GM21529 (cell line): ENCODE measurements around the gene PROS1.
"Not testable (repeated sequence)": the region's sequence is repeated elsewhere in the genome, so short reads cannot be mapped to it uniquely, and the experiment has no call there.

Source experiments
- ATAC-seq: cut with Tn5 transposase; IDR thresholded peaks from one replicate; pipeline ENCODE4 v1.9.1; 2021; ENCODE audit not compliant: unreplicated experiment

Gene PROS1

DNA sequence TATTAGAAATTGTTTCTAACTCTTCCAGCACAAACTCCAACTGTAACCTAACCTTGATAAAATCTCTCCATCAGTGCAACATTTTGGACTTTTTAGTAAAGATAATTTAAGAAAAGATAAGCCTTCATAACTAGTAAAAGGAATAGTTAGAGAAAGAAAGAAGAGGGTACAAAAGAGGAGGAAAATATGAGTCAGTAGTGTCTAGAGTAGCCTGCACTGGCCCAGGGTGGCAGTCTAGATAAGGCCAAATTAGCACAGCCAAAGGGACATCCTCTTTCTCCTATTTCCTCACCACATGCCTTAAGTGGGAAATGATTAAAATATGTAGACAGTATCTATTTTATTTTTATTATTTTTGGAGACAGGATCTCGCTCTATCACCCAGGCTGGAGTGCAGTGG is 3.7 kb downstream of the PROS1 start:
- no peak for ATAC-seq

DNA sequence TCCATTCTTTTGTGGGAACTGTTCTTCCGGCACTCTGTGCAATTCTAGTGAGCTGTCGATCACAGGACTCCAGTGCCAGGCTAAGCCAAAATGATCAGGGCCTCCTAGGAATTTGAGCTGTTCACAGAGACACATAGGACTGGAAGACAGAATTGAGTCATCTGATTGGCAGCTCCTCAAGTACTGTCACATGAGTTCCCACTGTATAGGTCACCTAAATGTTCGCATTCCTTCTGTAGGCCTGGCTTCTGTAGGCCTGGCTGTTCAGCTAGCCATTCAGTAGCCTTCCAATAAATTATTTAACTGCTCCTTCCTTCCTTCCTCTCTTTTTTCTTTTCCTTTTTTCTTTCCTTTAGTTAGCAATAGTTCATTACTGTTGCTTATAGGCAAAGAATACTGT is 4.3 kb downstream of the PROS1 start:
- ATAC-seq = no peak

DNA sequence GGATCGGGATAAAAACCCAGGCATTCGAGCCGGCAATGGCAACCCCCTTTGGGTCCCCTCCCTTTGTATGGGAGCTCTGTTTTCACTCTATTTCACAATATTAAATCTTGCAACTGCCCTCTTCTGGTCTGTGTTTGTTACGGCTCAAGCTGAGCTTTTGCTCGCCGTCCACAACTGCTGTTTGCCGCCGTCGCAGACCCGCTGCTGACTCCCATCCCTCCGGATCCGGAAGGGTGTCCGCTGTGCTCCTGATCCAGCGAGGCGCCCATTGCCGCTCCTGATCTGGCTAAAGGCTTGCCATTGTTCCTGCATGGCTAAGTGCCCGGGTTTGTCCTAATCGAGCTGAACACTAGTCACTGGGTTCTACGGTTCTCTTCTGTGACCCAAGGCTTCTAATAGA is 8.6 kb downstream of the PROS1 start:
- not testable (repeated sequence) for ATAC-seq

- no peak for ATAC-seq
These were observed 10.9 kb downstream of the PROS1 start for GRCh38 chr3:93962798-93963197.

GRCh38 chr3:93961489-93961888 is 12.2 kb downstream of the PROS1 start:
- ATAC-seq = no peak

- ATAC-seq = no peak
These were observed 12.7 kb downstream of the PROS1 start for GRCh38 chr3:93961026-93961425.

DNA sequence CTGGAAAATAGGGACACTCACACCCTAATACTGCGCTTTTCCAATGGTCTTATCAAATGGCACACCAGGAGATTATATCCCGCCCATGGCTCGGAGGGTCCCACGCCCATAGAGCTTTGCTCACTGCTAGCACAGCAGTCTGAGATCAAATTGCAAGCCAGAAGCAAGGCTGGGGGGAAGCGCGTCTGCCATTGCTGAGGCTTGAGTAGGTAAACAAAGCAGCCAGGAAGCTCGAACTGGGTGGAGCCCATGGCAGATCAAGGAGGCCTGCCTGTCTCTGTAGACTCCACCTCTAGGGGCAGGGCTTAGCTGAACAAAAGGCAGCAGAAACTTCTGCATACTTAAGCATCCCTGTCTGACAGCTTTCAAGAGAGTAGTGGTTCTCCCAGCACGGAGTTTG is 23.7 kb downstream of the PROS1 start:
- not testable (repeated sequence) for ATAC-seq

- not testable (repeated sequence) for ATAC-seq
These were observed 36.2 kb downstream of the PROS1 start for GRCh38 chr3:93937485-93937884.

DNA sequence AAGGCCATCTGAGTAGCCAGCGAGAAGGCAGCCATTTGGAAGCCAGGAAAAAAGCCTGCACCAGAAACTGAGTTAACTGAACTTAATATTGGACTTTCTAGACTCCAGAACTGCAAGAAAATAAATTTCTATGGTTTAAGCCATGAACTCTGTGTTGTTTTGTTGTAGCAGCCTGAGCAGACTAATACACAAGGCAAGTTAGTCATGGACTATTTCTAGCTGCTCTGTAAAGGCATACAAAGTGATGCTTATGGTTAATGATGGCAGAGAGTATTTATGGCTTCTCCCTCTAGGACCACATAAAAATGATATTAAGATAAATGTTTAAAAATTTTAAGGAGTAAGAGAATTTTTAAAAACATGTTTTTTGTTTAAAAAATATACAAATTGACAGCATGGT is 37.1 kb downstream of the PROS1 start:
- no peak for ATAC-seq

GRCh38 chr3:93934366-93935046 is 39.2 kb downstream of the PROS1 start:
- ATAC-seq = no peak

DNA sequence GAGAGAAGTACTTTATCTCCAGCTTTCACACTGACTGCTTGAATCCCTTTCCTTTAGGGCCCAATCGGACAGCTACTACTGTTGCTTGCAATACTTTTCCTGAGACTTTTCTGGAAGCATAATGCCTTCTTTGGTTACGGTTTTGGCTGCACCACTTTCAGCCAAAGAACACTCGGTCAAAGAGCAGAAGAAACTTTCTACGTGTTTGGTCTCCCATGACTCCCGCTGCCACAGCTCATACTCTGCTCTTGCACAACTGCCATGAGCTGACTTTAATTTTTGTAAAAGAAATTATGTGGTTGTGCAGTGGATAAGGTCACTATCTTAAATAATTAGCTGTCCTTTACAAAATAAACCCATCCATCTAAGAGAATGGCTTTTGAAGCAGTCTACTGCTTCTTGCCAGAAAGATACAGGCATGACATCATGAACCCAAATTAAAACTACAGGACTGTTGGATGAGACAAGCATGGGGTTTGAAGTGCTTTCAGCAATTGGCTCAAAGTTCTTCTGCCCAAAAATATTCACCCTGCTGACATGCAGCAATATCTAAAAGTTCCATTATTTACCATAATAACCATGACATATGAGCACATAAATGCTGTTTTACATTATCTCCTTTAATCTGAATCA is 42.0 kb downstream of the PROS1 start:
- no peak for ATAC-seq

DNA sequence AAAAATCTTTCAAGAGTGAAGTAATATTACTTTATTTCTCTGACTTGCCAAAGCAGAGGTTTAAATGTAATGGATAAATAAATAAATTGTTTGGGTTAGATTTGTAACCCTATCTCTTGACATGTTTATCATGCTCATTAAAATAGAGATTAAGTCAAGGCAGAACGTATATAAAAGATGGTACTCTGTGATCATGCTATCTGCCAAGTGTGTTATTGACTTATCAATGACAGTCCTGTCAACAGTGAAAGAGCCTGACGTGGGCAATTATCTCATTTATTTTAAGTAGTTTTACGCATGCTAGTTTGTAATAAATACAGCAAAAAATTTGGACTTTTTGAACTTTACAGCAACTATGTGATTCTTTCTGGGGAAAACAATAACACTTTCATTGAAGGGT is 43.7 kb downstream of the PROS1 start:
- no peak for ATAC-seq

DNA sequence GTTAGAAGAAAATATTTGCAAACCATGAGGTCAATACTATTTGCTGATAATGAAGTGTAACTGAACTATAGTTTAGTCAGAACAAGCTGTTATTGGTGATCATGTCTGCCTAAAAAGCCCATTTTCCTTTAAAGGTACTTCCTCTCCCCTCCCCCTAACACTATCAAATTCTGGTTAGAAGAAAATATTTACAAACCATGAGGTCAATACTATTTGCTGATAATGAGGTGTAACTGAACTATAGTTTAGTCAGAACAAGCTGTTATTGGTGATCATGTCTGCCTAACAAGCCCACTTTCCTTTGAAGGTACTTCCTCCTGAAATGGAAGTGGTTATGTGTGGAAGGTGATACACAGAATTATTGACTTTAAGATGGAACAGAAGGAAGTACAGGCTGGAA is 46.9 kb downstream of the PROS1 start:
- ATAC-seq = no peak

GRCh38 chr3:93924491-93924890 is 49.2 kb downstream of the PROS1 start:
- no peak for ATAC-seq

- no peak for ATAC-seq
These were observed 50.7 kb downstream of the PROS1 start for GRCh38 chr3:93923006-93923405.

- ATAC-seq = not testable (repeated sequence)
These were observed 56.1 kb downstream of the PROS1 start for GRCh38 chr3:93917546-93918029.

GRCh38 chr3:93913623-93914022 is 60.1 kb downstream of the PROS1 start:
- not testable (repeated sequence) for ATAC-seq

- ATAC-seq = no peak
These were observed 62.5 kb downstream of the PROS1 start for GRCh38 chr3:93911206-93911605.

DNA sequence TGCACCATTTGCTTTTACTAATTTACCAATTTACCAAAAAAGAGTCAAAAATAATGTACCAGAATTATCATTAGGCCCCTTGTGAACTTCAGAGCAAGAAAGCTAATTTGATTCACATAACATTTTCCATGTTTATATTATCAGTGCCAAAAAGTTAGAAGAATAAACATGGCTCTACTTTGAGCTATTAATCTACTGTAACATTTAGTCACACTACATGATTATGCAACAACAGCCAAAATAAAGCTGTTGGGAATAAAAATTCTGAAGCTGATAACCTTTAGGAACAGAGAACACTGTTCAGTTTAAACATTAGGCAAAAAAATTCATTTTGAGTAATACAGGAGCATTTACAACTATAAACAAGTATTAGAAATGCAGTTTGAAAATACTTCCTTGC is 63.6 kb downstream of the PROS1 start:
- no peak for ATAC-seq

- no peak for ATAC-seq
These were observed 66.6 kb downstream of the PROS1 start for GRCh38 chr3:93907132-93907531.

DNA sequence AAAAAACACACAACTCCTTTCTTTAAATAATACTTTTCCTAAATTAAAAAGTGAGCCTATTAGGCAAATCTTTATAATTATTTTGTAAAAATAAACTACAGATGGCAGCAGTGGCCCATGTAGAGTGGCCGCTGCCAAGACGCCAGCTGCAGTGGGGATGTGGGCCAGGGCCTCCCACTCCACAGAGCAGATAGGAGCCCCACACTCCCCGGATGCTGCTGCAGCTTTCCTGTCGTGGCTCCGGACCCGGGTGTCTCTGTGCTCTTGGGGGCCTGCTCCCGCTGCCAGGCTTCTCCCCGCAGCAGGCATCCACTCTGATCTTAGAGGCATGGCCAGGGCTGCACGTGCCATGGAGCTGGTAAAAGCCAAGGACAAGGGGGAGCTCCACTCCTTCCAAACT is 67.5 kb downstream of the PROS1 start:
- no peak for ATAC-seq

DNA sequence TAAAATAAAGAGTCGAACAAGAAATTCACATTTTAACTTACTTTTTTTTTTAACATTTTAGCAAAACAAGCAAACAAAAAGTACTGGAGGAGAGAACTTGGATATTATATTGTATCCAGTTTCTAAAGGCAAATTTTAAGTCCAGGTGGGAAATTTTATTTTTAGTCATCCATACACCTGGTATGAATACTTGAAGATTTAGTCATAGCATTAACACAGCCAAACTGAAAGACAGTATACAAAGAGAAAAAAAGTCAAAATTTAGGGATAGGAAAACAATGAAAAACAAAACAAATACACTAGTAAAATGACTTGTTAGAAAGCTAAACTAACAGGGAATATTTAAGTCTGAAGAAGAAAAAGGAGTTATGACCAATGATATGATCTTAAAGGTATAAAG is 69.1 kb downstream of the PROS1 start:
- no peak for ATAC-seq
